Measurements from ENCODE around the gene PTGER1.

PTGER1 gene

GRCh38 chr19:14496834-14497227 is 21.7 kb upstream of the PTGER1 start:
- peaks cover 20% of the 10 kb centered on the region for H3K4me1 ChIP-seq (ENCODE audit: control insufficient read depth, insufficient read depth, low read depth, low read length)
- no peaks in the 10 kb centered on the region for H3K27me3 ChIP-seq (ENCODE audit: control insufficient read depth in 1 of 2, insufficient read depth in 1 of 2, low read length in 2 of 2)
- H2BK15ac ChIP-seq (ENCODE audit: low read depth, poor library complexity, severe bottlenecking): peak overlapping the region; percentile 97
- H3K9me3 ChIP-seq (ENCODE audit: control insufficient read depth, low read length): no peaks in the 10 kb centered on the region
- peak overlapping the region; percentile 71 for H4K91ac ChIP-seq (ENCODE audit: low read length)
- H3K9ac ChIP-seq (ENCODE audit: low read length): peak overlapping the region; percentile 78
- no peak for DNase-seq
- H3K4me3 ChIP-seq (ENCODE audit: insufficient read depth in 1 of 2, low read depth in 1 of 2, low read length in 2 of 2): peak overlapping the region in 1 of 2 experiments; percentile 74
- 85% methylated on average over 7 of the region's 7 CpGs for WGBS
- H3K4me2 ChIP-seq (ENCODE audit: low read length, poor library complexity, severe bottlenecking): no peak overlapping the region
- no peak overlapping the region for H2BK5ac ChIP-seq (ENCODE audit: low read depth, low read length, poor library complexity, severe bottlenecking)
- peak overlapping the region; percentile 75 for H4K8ac ChIP-seq (ENCODE audit: low read length)
- H3K14ac ChIP-seq (ENCODE audit: low read length in 2 of 2): no peak overlapping the region
- no peak overlapping the region for H3K23ac ChIP-seq (ENCODE audit: low read length in 2 of 2)
- H3K4ac ChIP-seq (ENCODE audit: low read depth in 1 of 2, low read length in 2 of 2): peak overlapping the region; percentile 13 to 20
- H3K36me3 ChIP-seq (ENCODE audit: control insufficient read depth in 1 of 2, insufficient read depth in 2 of 2, low read depth in 1 of 2, low read length in 2 of 2): peaks cover 10 to 13% of the 10 kb centered on the region in 2 experiments
- H2AFZ ChIP-seq (ENCODE audit: low read depth, low read length): no peak overlapping the region
- H2BK12ac ChIP-seq (ENCODE audit: low read length in 2 of 2): peak overlapping the region; percentile 51 to 85
- H3K79me1 ChIP-seq (replicated peaks; ENCODE audit: low read length, poor library complexity, severe bottlenecking): peaks cover 4% of the 10 kb centered on the region
- peak overlapping the region; percentile 29 to 88 for H3K18ac ChIP-seq (ENCODE audit: low read depth in 1 of 2, low read length in 2 of 2)
- H2AK5ac ChIP-seq (ENCODE audit: low read length, severe bottlenecking): peak overlapping the region; percentile 56
- H2BK120ac ChIP-seq (ENCODE audit: low read depth, low read length): peak overlapping the region; percentile 86
- H3K27ac ChIP-seq (ENCODE audit: low read length, poor library complexity, severe bottlenecking): no peak overlapping the region

DNA sequence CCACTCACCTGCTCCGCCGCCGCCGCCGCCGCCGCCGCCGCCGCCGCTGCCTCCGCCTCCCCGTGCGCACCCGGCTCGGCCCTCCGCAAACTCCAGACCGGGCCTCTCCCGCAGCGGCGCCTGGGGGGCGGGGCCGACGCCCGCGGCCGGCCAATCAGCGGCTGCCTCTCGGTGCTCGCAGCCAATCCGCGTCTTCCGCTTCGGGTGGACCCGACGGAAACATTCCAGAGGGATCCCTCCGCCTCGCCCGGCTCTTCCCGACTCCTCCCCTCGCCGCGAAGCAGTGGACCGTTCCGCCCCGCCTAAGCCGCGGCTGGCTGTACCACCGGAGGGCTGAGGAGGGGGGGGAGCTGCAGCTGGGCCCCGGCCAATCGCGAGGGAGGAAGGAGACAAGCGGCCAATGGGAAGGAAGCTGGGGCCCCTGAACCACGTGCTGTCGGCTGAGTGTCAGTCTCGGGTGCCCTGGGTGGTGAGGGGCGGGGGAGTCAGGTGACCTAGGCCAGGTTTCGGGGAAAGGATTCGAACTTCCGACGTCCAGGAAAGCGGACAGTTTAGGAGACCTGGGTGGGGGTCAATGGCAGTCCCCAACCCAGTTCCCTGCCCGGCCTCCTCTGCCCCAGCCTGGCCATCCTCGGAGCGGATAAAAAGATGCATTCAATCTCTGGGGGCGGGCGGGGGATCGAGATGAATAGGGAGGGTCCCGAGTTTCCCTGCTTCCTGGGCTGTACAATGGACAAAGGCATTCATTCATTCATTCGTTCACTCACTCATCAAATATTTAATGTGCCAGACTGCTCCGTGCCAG is 21.1 kb upstream of the PTGER1 start, which contains the start of gene GIPC1:
Gene GIPC1, minus strand, starts transcription at position 99 of the 805 bp plus-strand sequence. CDS start 13,151 bp downstream, outside the sequence.
- H3K4me1 ChIP-seq (ENCODE audit: control insufficient read depth, insufficient read depth, low read depth, low read length): peaks cover 20% of the 10 kb centered on the region
- peak within 1 kb of the TSS; percentile 93 for H2BK120ac ChIP-seq (ENCODE audit: low read depth, low read length)
- peak within 1 kb of the TSS; percentile 51 for H2AFZ ChIP-seq (ENCODE audit: low read depth, low read length)
- H2AK5ac ChIP-seq (ENCODE audit: low read length, severe bottlenecking): peak within 1 kb of the TSS; percentile 56
- 11% methylated on average over 67 of the region's 71 CpGs for WGBS
- peak within 1 kb of the TSS; percentile 75 for H4K8ac ChIP-seq (ENCODE audit: low read length)
- H3K4me2 ChIP-seq (ENCODE audit: low read length, poor library complexity, severe bottlenecking): peak within 1 kb of the TSS; percentile 89
- H3K23ac ChIP-seq (ENCODE audit: low read length in 2 of 2): peak within 1 kb of the TSS in 1 of 2 experiments; percentile 60
- peak within 1 kb of the TSS; percentile 71 for H4K91ac ChIP-seq (ENCODE audit: low read length)
- peak; percentile 99 for DNase-seq
- H3K4me3 ChIP-seq (ENCODE audit: insufficient read depth in 1 of 2, low read depth in 1 of 2, low read length in 2 of 2): peak within 1 kb of the TSS; percentile 74 to 89
- H3K36me3 ChIP-seq (ENCODE audit: control insufficient read depth in 1 of 2, insufficient read depth in 2 of 2, low read depth in 1 of 2, low read length in 2 of 2): peaks cover 14 to 19% of the 10 kb centered on the region in 2 experiments
- H3K14ac ChIP-seq (ENCODE audit: low read length in 2 of 2): peak within 1 kb of the TSS in 1 of 2 experiments; percentile 92
- peak within 1 kb of the TSS; percentile 46 for H2BK5ac ChIP-seq (ENCODE audit: low read depth, low read length, poor library complexity, severe bottlenecking)
- H2BK12ac ChIP-seq (ENCODE audit: low read length in 2 of 2): peak within 1 kb of the TSS; percentile 51 to 85
- no peaks in the 10 kb centered on the region for H3K9me3 ChIP-seq (ENCODE audit: control insufficient read depth, low read length)
- H3K27me3 ChIP-seq (ENCODE audit: control insufficient read depth in 1 of 2, insufficient read depth in 1 of 2, low read length in 2 of 2): no peaks in the 10 kb centered on the region
- peak within 1 kb of the TSS; percentile 84 for H3K9ac ChIP-seq (ENCODE audit: low read length)
- H3K4ac ChIP-seq (ENCODE audit: low read depth in 1 of 2, low read length in 2 of 2): peak within 1 kb of the TSS; percentile 70 to 85
- peak within 1 kb of the TSS; percentile 97 for H2BK15ac ChIP-seq (ENCODE audit: low read depth, poor library complexity, severe bottlenecking)
- H3K79me1 ChIP-seq (replicated peaks; ENCODE audit: low read length, poor library complexity, severe bottlenecking): peaks cover 4% of the 10 kb centered on the region
- H3K18ac ChIP-seq (ENCODE audit: low read depth in 1 of 2, low read length in 2 of 2): peak within 1 kb of the TSS; percentile 88 to 97
- peak within 1 kb of the TSS; percentile 52 for H3K27ac ChIP-seq (ENCODE audit: low read length, poor library complexity, severe bottlenecking)

DNA sequence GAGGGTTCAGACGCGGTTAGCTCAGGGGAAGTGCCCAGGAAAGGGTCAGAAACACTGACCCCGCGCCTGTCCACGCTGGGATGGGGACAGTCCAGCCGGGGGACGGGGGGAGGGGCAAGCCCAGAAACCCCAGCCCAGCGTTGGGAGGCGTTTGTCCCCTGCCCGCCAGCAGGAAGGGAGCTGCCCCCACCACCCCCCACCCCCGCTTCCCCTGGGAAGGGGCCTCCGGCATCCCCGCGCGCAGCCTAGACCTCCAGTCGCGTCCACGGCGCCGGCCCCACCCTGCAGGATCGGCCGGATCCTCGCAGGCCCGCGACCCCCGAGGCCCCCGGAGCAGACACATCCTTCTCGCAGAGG is 20.5 kb upstream of the PTGER1 start:
- peak overlapping the region in 1 of 2 experiments; percentile 92 for H3K14ac ChIP-seq (ENCODE audit: low read length in 2 of 2)
- peak overlapping the region; percentile 40 for H4K91ac ChIP-seq (ENCODE audit: low read length)

More for the DNA sequence above, 20.5 kb upstream of the PTGER1 start:
- peak overlapping the region; percentile 62 for H4K8ac ChIP-seq (ENCODE audit: low read length)
- H3K4me3 ChIP-seq (ENCODE audit: insufficient read depth in 1 of 2, low read depth in 1 of 2, low read length in 2 of 2): peak overlapping the region; percentile 74 to 89
- H3K4ac ChIP-seq (ENCODE audit: low read depth in 1 of 2, low read length in 2 of 2): peak overlapping the region in 1 of 2 experiments; percentile 85
- peaks cover 4% of the 10 kb centered on the region for H3K79me1 ChIP-seq (replicated peaks; ENCODE audit: low read length, poor library complexity, severe bottlenecking)
- H3K18ac ChIP-seq (ENCODE audit: low read depth in 1 of 2, low read length in 2 of 2): peak overlapping the region; percentile 53 to 97
- H3K23ac ChIP-seq (ENCODE audit: low read length in 2 of 2): peak overlapping the region in 1 of 2 experiments; percentile 60
- H2AFZ ChIP-seq (ENCODE audit: low read depth, low read length): peak overlapping the region; percentile 51
- WGBS: under 1% methylated on average over 21 of the region's 28 CpGs
- no peak overlapping the region for H2AK5ac ChIP-seq (ENCODE audit: low read length, severe bottlenecking)
- peak overlapping the region; percentile 89 for H3K4me2 ChIP-seq (ENCODE audit: low read length, poor library complexity, severe bottlenecking)
- peak overlapping the region; percentile 1 for H3K27ac ChIP-seq (ENCODE audit: low read length, poor library complexity, severe bottlenecking)
- peaks cover 14 to 21% of the 10 kb centered on the region in 2 experiments for H3K36me3 ChIP-seq (ENCODE audit: control insufficient read depth in 1 of 2, insufficient read depth in 2 of 2, low read depth in 1 of 2, low read length in 2 of 2)
- H2BK15ac ChIP-seq (ENCODE audit: low read depth, poor library complexity, severe bottlenecking): peak overlapping the region; percentile 68
- peak overlapping the region; percentile 84 for H3K9ac ChIP-seq (ENCODE audit: low read length)
- peak overlapping the region in 1 of 2 experiments; percentile 40 for H2BK12ac ChIP-seq (ENCODE audit: low read length in 2 of 2)
- H2BK5ac ChIP-seq (ENCODE audit: low read depth, low read length, poor library complexity, severe bottlenecking): no peak overlapping the region
- DNase-seq: no peak
- no peaks in the 10 kb centered on the region for H3K9me3 ChIP-seq (ENCODE audit: control insufficient read depth, low read length)
- H3K4me1 ChIP-seq (ENCODE audit: control insufficient read depth, insufficient read depth, low read depth, low read length): peaks cover 20% of the 10 kb centered on the region
- H3K27me3 ChIP-seq (ENCODE audit: control insufficient read depth in 1 of 2, insufficient read depth in 1 of 2, low read length in 2 of 2): no peaks in the 10 kb centered on the region
- H2BK120ac ChIP-seq (ENCODE audit: low read depth, low read length): peak overlapping the region; percentile 93

Data from mesenchymal stem cell (in vitro differentiated cells and primary cell).